ENCODE results near the gene FAM81B.
A peak's percentile ranks its signal among the peaks of the same experiment; 100 is the strongest.
"Not testable (repeated sequence)": the region's sequence is repeated elsewhere in the genome, so short reads cannot be mapped to it uniquely, and the experiment has no call there.

The FAM81B gene

DNA sequence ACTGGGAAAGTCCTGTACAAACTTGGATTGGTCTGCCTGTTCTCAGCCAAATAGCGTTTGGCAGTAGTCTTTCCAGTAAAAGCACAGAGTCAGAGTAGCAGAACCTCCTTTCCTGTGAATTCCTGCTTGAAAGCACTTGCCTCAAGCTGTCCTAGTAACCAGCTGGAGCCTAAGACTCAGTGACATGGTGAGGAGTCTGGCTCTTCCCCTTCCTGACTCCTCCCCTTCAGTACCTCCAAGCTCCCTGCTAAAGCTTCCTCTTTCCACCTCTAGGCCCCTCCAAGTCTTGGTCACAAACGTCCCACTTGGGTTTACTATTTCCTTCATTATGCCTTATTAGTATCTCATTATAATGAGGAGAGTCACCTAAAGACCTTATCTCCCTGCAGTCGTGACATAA lies 21.4 kb upstream of the FAM81B start:
- Histone ChIP-seq H4K20me1 (no peaks in the 10 kb centered on the region), H3K9me3 (replicated peaks in 1 of 11) (peaks cover 0 to 20% (median 9%) of the 10 kb centered on the region in 11 experiments; a peak in 10 of 22 replicates), H3K27ac (no peak overlapping the region), H3K36me3 (no peaks in the 10 kb centered on the region), H3K4me3 (no peak overlapping the region), H3K4me2 (peak overlapping the region in 7 of 11 experiments; percentile 15 to 46 (median 36); a peak in 8 of 22 replicates), H3K4me1 (peaks cover 0 to 9% (median 5%) of the 10 kb centered on the region in 10 experiments; a peak in 10 of 20 replicates), H3K9ac (no peak overlapping the region), H3K27me3 (no peaks in the 10 kb centered on the region)
- TF ChIP-seq Cebpa-rat (IDR thresholded peaks at IDR 0.05), result no peak

GRCh38 chr5:95374061-95374460 lies 17.1 kb upstream of the FAM81B start:
- no peak overlapping the region for H3K9ac ChIP-seq

DNA sequence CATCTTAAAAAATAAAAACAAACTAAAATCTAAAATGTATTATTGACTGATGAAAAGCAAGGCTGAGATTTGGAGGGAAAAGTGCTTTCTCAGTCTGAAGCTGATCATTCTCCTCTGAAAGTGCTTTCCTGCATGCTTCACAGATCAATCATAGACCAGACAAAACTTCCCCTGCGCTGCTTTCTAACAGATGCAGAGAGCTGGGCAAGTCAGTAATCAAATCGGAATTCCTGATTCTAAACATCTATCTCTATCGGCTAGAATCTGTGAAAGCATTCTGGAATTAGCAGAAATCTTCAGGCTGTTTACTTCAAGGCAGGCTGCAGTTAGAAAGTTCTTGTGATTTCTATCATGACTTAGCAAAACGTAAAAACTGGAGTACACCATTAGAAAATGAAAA lies 15.6 kb upstream of the FAM81B start:
- H3K27me3 ChIP-seq, result no peaks in the 10 kb centered on the region
- H3K4me2 ChIP-seq, result no peak overlapping the region

More at GRCh38 chr5:95374061-95374460, 17.1 kb upstream of the FAM81B start:
- peaks cover 0 to 19% (median 1%) of the 10 kb centered on the region in 11 experiments; a peak in 9 of 22 replicates for H3K9me3 ChIP-seq (replicated peaks in 1 of 11)
- no peak overlapping the region for H3K4me3 ChIP-seq
- no peak for TF ChIP-seq Cebpa-rat (IDR thresholded peaks at IDR 0.05)
- no peaks in the 10 kb centered on the region for H4K20me1 ChIP-seq
- no peaks in the 10 kb centered on the region for H3K27me3 ChIP-seq
- peaks cover 0 to 9% (median 5%) of the 10 kb centered on the region in 10 experiments; a peak in 10 of 20 replicates for H3K4me1 ChIP-seq
- no peaks in the 10 kb centered on the region for H3K36me3 ChIP-seq
- H3K4me2 ChIP-seq, result no peak overlapping the region
- no peak overlapping the region for H3K27ac ChIP-seq

GRCh38 chr5:95379133-95379532 lies 12.0 kb upstream of the FAM81B start:
- peaks cover 11 to 39% (median 20%) of the 10 kb centered on the region in 11 experiments; a peak in 18 of 22 replicates for H3K9me3 ChIP-seq (replicated peaks in 1 of 11)
- peaks cover 4 to 14% (median 9%) of the 10 kb centered on the region in 10 experiments; a peak in 13 of 20 replicates for H3K4me1 ChIP-seq
- H4K20me1 ChIP-seq, result no peaks in the 10 kb centered on the region
- H3K9ac ChIP-seq, result no peak overlapping the region
- no peak overlapping the region for H3K27ac ChIP-seq
- H3K4me2 ChIP-seq, result no peak overlapping the region
- H3K36me3 ChIP-seq, result no peaks in the 10 kb centered on the region
- no peak overlapping the region for H3K4me3 ChIP-seq
- no peaks in the 10 kb centered on the region for H3K27me3 ChIP-seq
- no peak for TF ChIP-seq Cebpa-rat (IDR thresholded peaks at IDR 0.05)

More for the DNA sequence above, 15.6 kb upstream of the FAM81B start:
- Histone ChIP-seq H3K4me1 (peaks cover 3 to 11% (median 8%) of the 10 kb centered on the region in 10 experiments; a peak in 13 of 20 replicates), H3K36me3 (no peaks in the 10 kb centered on the region), H3K4me3 (no peak overlapping the region), H3K9me3 (replicated peaks in 1 of 11) (peaks cover 5 to 33% (median 17%) of the 10 kb centered on the region in 11 experiments; a peak in 18 of 22 replicates), H3K27ac (no peak overlapping the region), H4K20me1 (no peaks in the 10 kb centered on the region), H3K9ac (no peak overlapping the region)
- TF ChIP-seq Cebpa-rat (IDR thresholded peaks at IDR 0.05), result no peak

- H3K9me3 ChIP-seq (replicated peaks in 1 of 11), result peaks cover 11 to 32% (median 17%) of the 10 kb centered on the region in 11 experiments; a peak in 17 of 22 replicates
- H3K36me3 ChIP-seq, result no peaks in the 10 kb centered on the region
- no peak overlapping the region for H3K27ac ChIP-seq
- no peak overlapping the region for H3K4me3 ChIP-seq
- TF ChIP-seq Cebpa-rat (IDR thresholded peaks at IDR 0.05), result no peak
- peaks cover 4 to 14% (median 9%) of the 10 kb centered on the region in 10 experiments; a peak in 13 of 20 replicates for H3K4me1 ChIP-seq
- peak overlapping the region; percentile 12 to 62 (median 26); a peak in 15 of 22 replicates for H3K4me2 ChIP-seq
- no peaks in the 10 kb centered on the region for H4K20me1 ChIP-seq
- no peak overlapping the region for H3K9ac ChIP-seq
- H3K27me3 ChIP-seq, result no peaks in the 10 kb centered on the region
These were observed 11.0 kb upstream of the FAM81B start for GRCh38 chr5:95380103-95380628.

DNA sequence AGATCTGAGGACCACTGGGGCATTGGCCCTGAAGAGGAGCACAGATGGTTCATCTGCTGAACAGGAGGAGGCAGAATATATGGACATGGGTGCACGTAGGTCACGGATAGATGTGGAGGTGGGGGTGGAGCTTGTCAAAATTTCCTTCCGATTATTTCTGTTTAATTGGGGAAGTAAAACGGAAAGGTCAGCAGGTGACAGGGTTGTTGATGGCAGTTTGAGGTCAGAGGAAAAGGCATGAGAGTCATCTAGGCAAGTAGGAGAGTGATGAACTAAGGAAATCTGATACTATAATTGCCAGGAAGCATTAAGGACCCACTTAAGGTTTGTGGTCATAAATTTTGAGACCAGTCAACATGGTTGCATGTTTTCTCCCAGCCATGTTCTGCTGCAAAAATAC lies 8.4 kb upstream of the FAM81B start:
- Histone ChIP-seq H3K9ac (no peak overlapping the region), H3K27ac (no peak overlapping the region), H3K4me3 (no peak overlapping the region), H4K20me1 (no peaks in the 10 kb centered on the region), H3K36me3 (no peaks in the 10 kb centered on the region), H3K27me3 (no peaks in the 10 kb centered on the region), H3K9me3 (replicated peaks in 1 of 11) (peaks cover 11 to 40% (median 17%) of the 10 kb centered on the region in 11 experiments; a peak in 17 of 22 replicates), H3K4me2 (no peak overlapping the region), H3K4me1 (peaks cover 4 to 23% (median 9%) of the 10 kb centered on the region in 10 experiments; a peak in 14 of 20 replicates)
- no peak for TF ChIP-seq Cebpa-rat (IDR thresholded peaks at IDR 0.05)

- H3K9me3 ChIP-seq (replicated peaks in 1 of 11), result peaks cover 11 to 32% (median 16%) of the 10 kb centered on the region in 11 experiments; a peak in 17 of 22 replicates
- no peaks in the 10 kb centered on the region for H4K20me1 ChIP-seq
- H3K4me2 ChIP-seq, result no peak overlapping the region
- H3K4me1 ChIP-seq, result peaks cover 4 to 21% (median 9%) of the 10 kb centered on the region in 10 experiments; a peak in 14 of 20 replicates
- no peak overlapping the region for H3K27ac ChIP-seq
- no peak overlapping the region for H3K9ac ChIP-seq
- no peaks in the 10 kb centered on the region for H3K36me3 ChIP-seq
- H3K27me3 ChIP-seq, result no peaks in the 10 kb centered on the region
- TF ChIP-seq Cebpa-rat (IDR thresholded peaks at IDR 0.05), result no peak
- H3K4me3 ChIP-seq, result no peak overlapping the region
These were observed 6.5 kb upstream of the FAM81B start for GRCh38 chr5:95384485-95385213.

GRCh38 chr5:95385334-95385733 lies 5.8 kb upstream of the FAM81B start:
- H3K27ac ChIP-seq, result peak overlapping the region in 2 of 11 experiments; percentile 31 to 51; a peak in 2 of 22 replicates
- H3K4me3 ChIP-seq, result no peak overlapping the region
- no peaks in the 10 kb centered on the region for H3K27me3 ChIP-seq
- no peak overlapping the region for H3K9ac ChIP-seq
- peak overlapping the region in 2 of 11 experiments; percentile 14 to 17; a peak in 2 of 22 replicates for H3K4me2 ChIP-seq
- H3K4me1 ChIP-seq, result peaks cover 2 to 15% (median 4%) of the 10 kb centered on the region in 10 experiments; a peak in 14 of 20 replicates
- H3K9me3 ChIP-seq (replicated peaks in 1 of 11), result peaks cover 7 to 28% (median 9%) of the 10 kb centered on the region in 11 experiments; a peak in 16 of 22 replicates
- no peaks in the 10 kb centered on the region for H4K20me1 ChIP-seq
- TF ChIP-seq Cebpa-rat (IDR thresholded peaks at IDR 0.05), result no peak
- no peaks in the 10 kb centered on the region for H3K36me3 ChIP-seq

- H3K36me3 ChIP-seq, H3K9ac ChIP-seq, H3K4me1 ChIP-seq, H3K4me2 ChIP-seq, H4K20me1 ChIP-seq, H3K27me3 ChIP-seq, H3K4me3 ChIP-seq: not testable (repeated sequence)
- Histone ChIP-seq H3K9me3 (replicated peaks in 1 of 11) (peaks cover 0 to 11% (median 0%) of the 10 kb centered on the region in 11 experiments; a peak in 4 of 22 replicates), H3K27ac (peak overlapping the region in 1 of 11 experiments; percentile 55; a peak in 1 of 22 replicates)
These were observed 799 bp downstream of the FAM81B start for GRCh38 chr5:95391965-95392364.
